ENCODE measurements around the gene ETV3. TPM values are rescaled to one million over a fixed set of nuclear protein-coding genes. Genes with fewer than 3 reads are reported as not detected.
A peak's percentile ranks its signal among the peaks of the same experiment; 100 is the strongest.

Gene ETV3
- total RNA-seq, 1 donor from 2014 or later, result 31.8 TPM

DNA sequence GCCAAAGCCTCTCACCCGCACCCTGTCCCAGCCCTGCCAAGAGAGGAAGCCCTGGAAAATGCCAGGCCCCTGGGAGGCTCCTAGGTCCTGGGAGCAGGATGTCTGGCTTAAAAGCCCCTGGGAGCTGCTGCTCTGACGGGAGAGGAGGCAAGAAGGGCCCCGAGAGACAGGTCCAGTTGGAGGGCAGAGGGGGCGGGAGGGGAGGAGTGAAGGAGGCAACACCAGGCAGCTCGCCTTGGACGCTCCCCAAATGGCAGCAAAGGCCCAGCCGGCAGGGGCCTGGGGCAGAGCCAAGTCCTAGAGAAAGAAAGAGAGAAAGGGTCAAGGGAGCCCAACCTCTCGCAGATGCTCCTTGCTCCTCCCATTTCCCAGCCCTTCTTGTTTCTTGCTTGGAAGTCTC lies 45.4 kb downstream of the ETV3 start:
- Mint-ChIP-seq H3K27ac (no peak overlapping the region), H3K4me3 (ENCODE audit: low read depth) (no peak overlapping the region), H3K4me1 (ENCODE audit: low read depth) (peaks cover 3% of the 10 kb centered on the region), H3K27me3 (peaks cover 19% of the 10 kb centered on the region), H3K9me3 (ENCODE audit: low read depth) (no peaks in the 10 kb centered on the region), H3K36me3 (ENCODE audit: insufficient read depth) (no peaks in the 10 kb centered on the region)
- no peak for DNase-seq (ENCODE audit: low spot score, unreplicated experiment)
- TF ChIP-seq, protein P1, sequence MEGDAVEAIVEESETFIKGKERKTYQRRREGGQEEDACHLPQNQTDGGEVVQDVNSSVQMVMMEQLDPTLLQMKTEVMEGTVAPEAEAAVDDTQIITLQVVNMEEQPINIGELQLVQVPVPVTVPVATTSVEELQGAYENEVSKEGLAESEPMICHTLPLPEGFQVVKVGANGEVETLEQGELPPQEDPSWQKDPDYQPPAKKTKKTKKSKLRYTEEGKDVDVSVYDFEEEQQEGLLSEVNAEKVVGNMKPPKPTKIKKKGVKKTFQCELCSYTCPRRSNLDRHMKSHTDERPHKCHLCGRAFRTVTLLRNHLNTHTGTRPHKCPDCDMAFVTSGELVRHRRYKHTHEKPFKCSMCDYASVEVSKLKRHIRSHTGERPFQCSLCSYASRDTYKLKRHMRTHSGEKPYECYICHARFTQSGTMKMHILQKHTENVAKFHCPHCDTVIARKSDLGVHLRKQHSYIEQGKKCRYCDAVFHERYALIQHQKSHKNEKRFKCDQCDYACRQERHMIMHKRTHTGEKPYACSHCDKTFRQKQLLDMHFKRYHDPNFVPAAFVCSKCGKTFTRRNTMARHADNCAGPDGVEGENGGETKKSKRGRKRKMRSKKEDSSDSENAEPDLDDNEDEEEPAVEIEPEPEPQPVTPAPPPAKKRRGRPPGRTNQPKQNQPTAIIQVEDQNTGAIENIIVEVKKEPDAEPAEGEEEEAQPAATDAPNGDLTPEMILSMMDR (IDR thresholded peaks at IDR 0.05; ENCODE audit: unreplicated experiment), result no peak

DNA sequence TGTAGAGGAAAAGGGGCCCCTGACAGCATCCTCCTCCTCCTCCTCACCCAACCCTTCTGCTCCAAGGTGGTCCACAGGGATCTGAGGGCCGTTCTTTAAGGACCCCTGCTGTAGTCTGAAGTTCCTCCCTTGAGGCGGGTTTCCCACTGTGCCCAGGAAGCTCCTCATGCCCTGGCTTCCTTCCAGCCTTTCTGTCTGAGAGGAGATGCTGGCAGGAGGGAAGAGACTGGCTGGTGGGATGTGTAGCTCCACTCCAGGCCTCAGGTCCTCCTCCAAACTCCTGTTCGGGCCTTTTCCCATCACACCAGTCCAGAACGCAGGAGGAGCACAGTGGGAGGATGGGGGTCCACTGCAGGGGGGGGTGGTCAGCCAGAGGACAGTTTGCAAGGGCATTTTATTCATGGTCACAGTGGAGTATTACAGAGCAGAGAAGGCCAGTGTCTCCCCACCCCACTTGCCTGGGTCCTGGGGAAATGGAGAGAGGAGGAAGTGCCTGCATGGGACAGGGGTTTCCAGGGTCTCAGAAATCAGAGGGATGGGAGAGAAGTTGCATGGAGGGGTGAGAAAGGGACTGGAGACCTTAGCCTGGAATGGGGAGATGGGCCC lies 46.4 kb downstream of the ETV3 start:
- peaks cover 19% of the 10 kb centered on the region for H3K27me3 Mint-ChIP-seq
- H3K4me3 Mint-ChIP-seq (ENCODE audit: low read depth), result no peak overlapping the region
- TF ChIP-seq, protein P1 (IDR thresholded peaks at IDR 0.05; ENCODE audit: unreplicated experiment), result no peak
- H3K36me3 Mint-ChIP-seq (ENCODE audit: insufficient read depth), result no peaks in the 10 kb centered on the region
- H3K9me3 Mint-ChIP-seq (ENCODE audit: low read depth), result no peaks in the 10 kb centered on the region
- peaks cover 3% of the 10 kb centered on the region for H3K4me1 Mint-ChIP-seq (ENCODE audit: low read depth)
- DNase-seq (ENCODE audit: low spot score, unreplicated experiment), result no peak
- no peak overlapping the region for H3K27ac Mint-ChIP-seq

DNA sequence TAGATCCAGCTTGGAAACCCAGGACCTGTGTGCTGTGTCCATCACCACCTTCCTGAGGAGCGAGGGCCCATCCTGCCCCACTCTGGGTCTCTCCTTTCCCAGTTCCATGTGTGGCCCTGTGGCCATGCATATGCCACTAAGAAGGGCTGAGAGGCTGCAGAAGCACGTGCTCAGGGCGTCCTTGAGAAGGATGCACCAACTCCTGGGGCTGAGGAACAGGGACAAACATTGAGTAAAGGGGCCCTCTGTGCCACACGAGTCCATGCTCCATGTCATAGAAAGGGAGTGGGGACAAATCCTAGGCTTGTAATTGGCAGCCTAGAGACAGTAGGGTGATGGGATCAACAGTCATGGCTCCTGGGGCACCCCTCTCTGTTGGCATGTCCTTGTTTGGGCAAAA lies 47.0 kb downstream of the ETV3 start:
- Mint-ChIP-seq H3K36me3 (ENCODE audit: insufficient read depth) (no peaks in the 10 kb centered on the region), H3K27me3 (peaks cover 19% of the 10 kb centered on the region), H3K4me3 (ENCODE audit: low read depth) (no peak overlapping the region), H3K27ac (no peak overlapping the region), H3K4me1 (ENCODE audit: low read depth) (peaks cover 5% of the 10 kb centered on the region), H3K9me3 (ENCODE audit: low read depth) (no peaks in the 10 kb centered on the region)
- TF ChIP-seq, protein P1 (IDR thresholded peaks at IDR 0.05; ENCODE audit: unreplicated experiment), result no peak
- DNase-seq (ENCODE audit: low spot score, unreplicated experiment), result no peak

DNA sequence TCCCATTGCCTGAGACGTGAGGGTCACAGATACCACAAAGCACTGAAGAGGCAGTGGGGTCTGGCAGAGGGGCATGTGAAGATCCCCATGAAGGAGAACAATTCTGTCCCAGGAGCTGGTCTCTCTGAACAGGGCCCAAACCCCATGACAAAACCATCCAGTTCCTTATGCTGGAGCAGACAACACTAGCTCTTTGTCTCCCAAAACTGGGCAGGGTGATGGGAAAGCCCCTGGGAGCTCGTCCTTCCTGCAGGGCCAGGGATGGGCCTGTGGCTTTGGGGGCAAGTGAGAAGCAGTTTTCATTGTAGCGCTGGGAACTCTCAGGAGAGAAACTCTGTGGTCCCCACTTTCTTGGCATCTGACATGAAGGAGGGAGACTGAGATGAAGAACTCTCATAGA lies 47.4 kb downstream of the ETV3 start:
- H3K27me3 Mint-ChIP-seq, result peaks cover 19% of the 10 kb centered on the region
- H3K27ac Mint-ChIP-seq, result no peak overlapping the region
- TF ChIP-seq, protein P1 (IDR thresholded peaks at IDR 0.05; ENCODE audit: unreplicated experiment), result no peak
- H3K9me3 Mint-ChIP-seq (ENCODE audit: low read depth), result no peaks in the 10 kb centered on the region
- H3K4me1 Mint-ChIP-seq (ENCODE audit: low read depth), result peaks cover 5% of the 10 kb centered on the region
- no peaks in the 10 kb centered on the region for H3K36me3 Mint-ChIP-seq (ENCODE audit: insufficient read depth)
- H3K4me3 Mint-ChIP-seq (ENCODE audit: low read depth), result no peak overlapping the region
- DNase-seq (ENCODE audit: low spot score, unreplicated experiment), result no peak

DNA sequence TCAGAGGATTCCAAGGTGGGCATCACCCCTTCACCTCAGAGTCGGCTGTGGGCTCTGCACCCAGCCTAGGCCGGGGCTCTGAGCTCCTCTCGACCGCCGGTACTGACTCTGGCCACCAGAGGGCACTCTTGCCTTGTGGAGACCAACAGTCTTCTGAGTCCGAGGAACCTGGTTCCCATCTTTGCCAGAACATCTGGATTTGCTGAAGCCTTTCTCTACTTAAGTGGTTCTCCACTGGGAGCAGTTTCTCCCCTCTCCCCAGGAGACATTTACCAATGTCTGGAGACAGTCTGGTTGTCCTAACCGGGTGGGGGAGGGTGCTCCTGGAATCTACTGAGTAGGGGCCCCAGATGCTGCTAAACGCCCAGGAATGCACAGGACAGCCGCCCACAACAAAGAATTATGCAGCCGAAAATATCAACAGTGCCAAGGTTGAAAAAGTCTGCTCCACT lies 48.0 kb downstream of the ETV3 start:
- TF ChIP-seq, protein P1 (IDR thresholded peaks at IDR 0.05; ENCODE audit: unreplicated experiment), result peak; percentile 94
- peak; percentile 87 for DNase-seq (ENCODE audit: low spot score, unreplicated experiment)
- H3K4me1 Mint-ChIP-seq (ENCODE audit: low read depth), result peaks cover 5% of the 10 kb centered on the region
- no peak overlapping the region for H3K4me3 Mint-ChIP-seq (ENCODE audit: low read depth)
- H3K27me3 Mint-ChIP-seq, result peaks cover 19% of the 10 kb centered on the region
- H3K9me3 Mint-ChIP-seq (ENCODE audit: low read depth), result no peaks in the 10 kb centered on the region
- no peaks in the 10 kb centered on the region for H3K36me3 Mint-ChIP-seq (ENCODE audit: insufficient read depth)
- H3K27ac Mint-ChIP-seq, result no peak overlapping the region
